Dermis blood vessel endothelial cell (primary cell): ENCODE results near the gene ALKBH5. TPM values are rescaled to one million over a fixed set of nuclear protein-coding genes. Genes with fewer than 3 reads are reported as not detected.

ENCODE experiments used
- DNase-seq: peaks from one replicate; pipeline ENCODE4 v3.0.0; 2010
- total RNA-seq: library from RNA; depleted of rRNA; stranded (reverse); fragments of >200 nt; gene quantifications from 2 replicates; pipeline ENCODE4 v1.2.3, GENCODE V29; 2014

The ALKBH5 gene
- total RNA-seq, 1 donor from 2014 or later: 104 TPM

GRCh38 chr17:18224053-18224386 is 40.4 kb downstream of the ALKBH5 start:
- DNase-seq: no peak

- peak; percentile 20 for DNase-seq
Observed at GRCh38 chr17:18224387-18225120, 40.9 kb downstream of the ALKBH5 start.

GRCh38 chr17:18225121-18225641 is 41.6 kb downstream of the ALKBH5 start, which contains the start of gene LLGL1:
Gene LLGL1 (plus strand): TSS chr17:18225635. CDS start chr17:18225683, 48 bp downstream.
- peak; percentile 97 for DNase-seq

GRCh38 chr17:18225642-18226283 is 42.1 kb downstream of the ALKBH5 start:
- no peak for DNase-seq

- DNase-seq: peak; percentile 21
Observed at GRCh38 chr17:18226284-18226945, 42.8 kb downstream of the ALKBH5 start.

- DNase-seq: no peak
Observed at GRCh38 chr17:18227635-18228034, 44.0 kb downstream of the ALKBH5 start.

- DNase-seq: no peak
Observed at GRCh38 chr17:18228176-18228682, 44.6 kb downstream of the ALKBH5 start.

- no peak for DNase-seq
Observed at GRCh38 chr17:18229254-18229653, 45.6 kb downstream of the ALKBH5 start.

GRCh38 chr17:18229771-18230170 is 46.1 kb downstream of the ALKBH5 start:
- DNase-seq: no peak

- DNase-seq: no peak
Observed at GRCh38 chr17:18230288-18231141, 46.9 kb downstream of the ALKBH5 start.

- no peak for DNase-seq
Observed at GRCh38 chr17:18231164-18231563, 47.5 kb downstream of the ALKBH5 start.

- DNase-seq: no peak
Observed at GRCh38 chr17:18233803-18234518, 50.3 kb downstream of the ALKBH5 start.

GRCh38 chr17:18234853-18235380 is 51.3 kb downstream of the ALKBH5 start:
- no peak for DNase-seq

GRCh38 chr17:18235743-18236256 is 52.2 kb downstream of the ALKBH5 start:
- peak; percentile 80 for DNase-seq

GRCh38 chr17:18236494-18236893 is 52.9 kb downstream of the ALKBH5 start:
- DNase-seq: no peak

GRCh38 chr17:18237461-18237860 is 53.8 kb downstream of the ALKBH5 start:
- DNase-seq: no peak

GRCh38 chr17:18238299-18238698 is 54.7 kb downstream of the ALKBH5 start:
- DNase-seq: no peak

- no peak for DNase-seq
Observed at GRCh38 chr17:18240449-18240848, 56.8 kb downstream of the ALKBH5 start.

- no peak for DNase-seq
Observed at GRCh38 chr17:18241229-18241871, 57.7 kb downstream of the ALKBH5 start.

- DNase-seq: no peak
Observed at GRCh38 chr17:18245038-18245776, 61.6 kb downstream of the ALKBH5 start.
